Caki2 (cell line): ENCODE measurements around the gene FAM131C. TPM values are rescaled to one million over a fixed set of nuclear protein-coding genes. Genes with fewer than 3 reads are reported as not detected.
"Not testable (repeated sequence)": the region's sequence is repeated elsewhere in the genome, so short reads cannot be mapped to it uniquely, and the experiment has no call there.

Experiments
- DNase-seq: peaks from one replicate; pipeline ENCODE4 v3.0.0-alpha.2; 2015; ENCODE audit warnings: low read depth
- in situ Hi-C: cut with HindIII; loops from 2 replicates; pipeline ENCODE4 v1.10.0; 2016; ENCODE audit warnings: low sequenced_read_pairs, low pct_unique_long_range_greater_than_20kb, mixed read lengths
- total RNA-seq: library from RNA; depleted of rRNA; stranded (reverse); fragments of >200 nt; shearing (Covaris generic); gene quantifications from 2 replicates; pipeline ENCODE4 v1.2.3, GENCODE V29; 2014; ENCODE audit warnings: low replicate concordance

FAM131C gene
- total RNA-seq, 1 experiment from 2014 or later = 2.4 TPM

DNA sequence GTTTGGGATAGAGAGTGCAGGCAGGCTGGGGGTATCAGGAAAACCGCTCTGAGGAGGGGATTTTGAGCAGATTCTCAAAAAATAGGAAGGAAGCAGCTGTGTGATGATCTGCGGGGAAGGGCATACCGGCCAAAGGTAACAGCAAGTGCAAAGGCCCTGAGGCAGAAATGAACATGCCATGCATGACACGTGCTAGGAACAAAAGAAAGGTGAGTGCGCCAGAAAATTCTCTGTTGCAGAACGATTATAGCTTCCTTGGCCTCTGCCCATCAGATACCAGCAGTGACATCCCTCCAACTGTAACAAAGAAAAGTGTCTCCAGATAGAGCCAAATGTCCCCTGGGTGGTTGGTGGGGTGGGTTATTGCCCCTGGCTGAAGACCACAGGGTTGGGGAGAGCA lies 37.0 kb upstream of the FAM131C start:
- DNase-seq = no peak
- in situ Hi-C loops = no loop called here

DNA sequence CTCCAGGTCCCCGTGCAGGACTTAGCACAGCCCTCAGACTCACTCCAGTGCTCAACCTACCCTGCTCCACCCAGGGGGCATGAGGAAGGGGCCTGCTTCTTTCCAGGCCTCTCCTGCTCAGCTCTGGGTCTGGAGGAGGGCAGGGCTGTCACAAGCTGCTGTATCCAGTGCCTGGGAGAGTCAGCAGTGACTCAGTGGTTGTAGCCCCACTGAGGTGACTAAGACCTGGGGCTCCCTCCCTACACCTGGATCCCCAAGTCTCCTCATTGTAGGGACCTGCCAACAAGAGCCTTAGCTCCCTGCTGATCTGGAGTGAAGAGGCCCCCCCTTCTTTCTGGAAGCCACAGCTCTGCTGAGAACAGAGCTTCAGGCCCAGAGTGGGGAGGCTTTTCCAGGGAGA lies 36.1 kb upstream of the FAM131C start:
- no peak for DNase-seq
- in situ Hi-C loops = no loop called here

DNA sequence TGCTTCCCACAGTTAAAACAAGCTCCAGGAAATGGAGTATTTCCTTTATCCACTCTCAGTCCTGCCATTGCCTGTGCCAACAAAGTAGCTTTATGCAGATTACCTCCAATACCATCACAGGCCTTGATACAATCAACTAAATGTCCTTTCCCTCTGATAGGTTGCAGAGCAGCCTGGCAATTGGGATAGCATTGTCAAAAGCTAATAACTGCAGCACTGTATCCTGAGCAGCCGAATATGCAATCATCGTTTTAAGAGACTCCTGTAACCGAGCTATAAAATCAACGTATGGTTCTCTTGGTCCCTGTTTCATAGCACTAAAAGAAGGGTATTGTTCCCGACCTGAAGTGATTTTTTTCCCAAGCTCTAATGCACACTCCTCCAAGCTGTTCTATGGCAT lies 33.6 kb upstream of the FAM131C start:
- DNase-seq, in situ Hi-C loops: not testable (repeated sequence)

DNA sequence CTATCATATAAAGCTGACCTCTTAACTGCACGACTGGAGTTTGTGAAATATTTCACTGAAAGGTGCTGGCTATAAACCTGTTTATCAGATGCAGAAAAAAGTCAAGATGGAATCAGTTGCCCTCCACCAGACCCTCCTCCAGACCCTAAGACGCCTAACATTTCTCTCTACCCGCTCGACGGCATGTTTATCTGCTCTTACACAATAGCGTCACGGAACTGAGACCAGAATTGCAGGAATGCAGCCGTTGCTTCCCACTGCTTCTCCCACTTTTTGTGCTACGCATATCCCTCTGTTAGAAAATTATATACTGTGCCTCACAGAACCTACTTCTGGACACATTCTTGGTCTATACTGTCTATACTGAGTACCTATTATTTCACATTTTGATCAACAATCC lies 28.2 kb upstream of the FAM131C start:
- in situ Hi-C loops = no loop called here
- no peak for DNase-seq

DNA sequence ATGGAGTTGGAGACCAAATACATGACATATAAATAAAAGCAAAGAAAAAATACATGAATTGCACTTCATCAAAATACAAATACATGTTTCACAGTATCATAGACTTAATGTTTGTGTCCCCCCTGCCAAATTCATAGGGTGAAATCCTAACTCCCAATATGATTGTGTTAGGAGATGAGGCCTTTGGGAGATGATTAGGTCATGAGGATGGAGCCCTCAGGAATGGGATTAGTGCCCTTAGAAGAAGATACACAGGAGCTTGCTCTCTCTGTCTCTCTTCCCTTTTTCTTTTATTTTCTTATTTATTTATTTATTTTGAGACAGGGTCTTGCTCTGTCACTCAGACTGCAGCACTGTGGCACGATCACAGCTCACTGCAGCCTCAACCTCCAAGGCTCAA lies 26.0 kb upstream of the FAM131C start:
- in situ Hi-C loops = no loop called here
- no peak for DNase-seq

DNA sequence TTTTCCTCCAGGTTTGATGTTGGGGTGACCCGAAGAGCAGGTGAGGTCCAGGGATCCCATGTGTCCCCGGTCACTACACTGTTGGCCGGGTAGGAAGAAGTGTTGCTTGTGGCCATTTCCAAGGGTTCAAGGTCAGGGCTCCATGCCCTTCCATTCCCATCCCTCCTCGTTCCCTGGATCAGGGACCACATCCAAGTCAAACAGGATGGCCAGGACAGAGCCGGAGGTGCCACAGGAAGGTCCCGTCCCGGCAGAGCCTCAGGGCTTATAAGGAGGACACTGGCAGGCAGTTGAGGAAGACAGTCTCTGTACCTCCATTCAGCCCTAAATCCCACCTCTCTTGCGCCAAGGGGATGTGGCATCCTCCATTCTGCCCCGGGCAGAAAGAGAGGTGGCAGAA lies 22.0 kb upstream of the FAM131C start:
- in situ Hi-C loops = no loop called here
- no peak for DNase-seq

DNA sequence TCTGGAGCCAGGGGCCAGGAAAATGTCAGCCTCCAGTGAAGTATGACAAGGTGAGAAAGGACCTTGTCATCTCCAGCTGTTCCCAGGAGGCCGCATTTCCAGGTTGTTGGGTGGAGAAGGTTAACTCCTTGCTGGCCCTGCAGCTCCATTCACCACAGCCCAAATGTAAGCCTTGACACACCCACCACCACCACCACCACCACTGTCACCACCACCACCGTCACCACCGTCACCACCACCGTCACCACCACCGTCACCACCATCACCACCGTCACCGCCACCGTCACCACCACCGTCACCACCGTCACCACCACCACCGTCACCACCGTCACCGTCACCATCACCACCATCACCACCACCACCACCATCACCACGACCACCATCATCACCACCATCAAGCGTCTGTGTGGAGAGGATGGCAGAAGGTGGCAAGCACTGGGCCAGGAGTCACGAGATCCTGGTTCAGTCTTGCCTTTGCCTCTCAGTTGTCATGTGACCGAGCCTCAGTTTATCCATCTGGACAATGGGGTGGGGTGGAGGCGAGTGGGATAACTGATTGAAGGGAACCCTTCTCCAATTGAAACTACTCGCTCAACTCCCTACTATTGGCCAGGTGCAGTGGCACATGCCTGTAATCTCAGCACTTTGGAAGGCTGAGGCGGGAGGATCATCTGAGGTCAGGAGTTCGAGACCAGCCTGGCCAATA lies 21.2 kb upstream of the FAM131C start:
- no peak for DNase-seq
- in situ Hi-C loops = no loop called here

DNA sequence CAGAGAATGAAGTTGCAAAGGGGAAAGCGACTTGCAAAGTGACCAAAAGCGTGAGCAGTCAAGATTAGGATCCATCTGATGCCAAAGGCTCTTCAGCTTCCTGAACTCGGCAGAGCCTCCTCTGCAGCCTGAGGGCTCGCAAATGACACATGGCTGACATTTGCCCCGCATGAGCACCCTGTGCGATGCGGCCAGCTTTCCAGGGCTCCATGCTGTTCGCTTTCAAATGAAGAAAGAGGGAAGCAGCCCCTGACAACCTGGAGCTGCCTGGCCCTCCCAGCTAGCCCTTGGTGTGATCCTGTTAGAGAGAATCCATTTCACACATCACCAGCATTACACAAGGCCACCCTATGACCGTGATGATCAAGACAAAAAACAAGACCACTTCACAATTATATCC lies 20.2 kb upstream of the FAM131C start:
- DNase-seq = no peak
- in situ Hi-C loops = no loop called here

DNA sequence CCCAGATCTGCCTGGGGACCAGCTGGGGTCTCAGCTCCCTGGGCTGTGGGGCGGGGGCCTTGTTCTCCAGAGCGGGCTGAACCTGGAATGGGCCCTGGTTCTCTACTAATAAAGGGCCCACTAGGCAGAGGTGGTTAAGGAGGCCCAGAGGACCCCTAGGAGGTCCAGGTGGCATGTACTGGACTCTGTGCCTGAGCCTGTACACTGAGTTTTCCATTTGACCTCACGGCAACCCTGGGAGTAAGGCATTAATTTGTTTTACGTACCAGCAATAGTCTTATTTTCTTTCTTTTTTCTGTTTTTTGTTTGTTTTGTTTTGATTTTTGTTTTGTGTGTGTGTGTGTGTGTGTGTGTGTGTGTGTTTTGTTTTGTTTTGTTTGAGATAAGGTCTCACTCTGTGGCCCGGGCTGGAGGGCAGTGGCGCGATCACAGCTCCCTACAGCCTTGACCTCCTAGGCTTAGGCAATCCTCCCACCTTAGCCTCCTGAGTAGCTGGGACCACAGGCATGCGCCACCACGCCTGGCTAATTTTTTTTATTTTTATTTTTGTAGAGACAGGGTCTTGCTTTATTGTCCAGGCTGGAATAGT lies 19.6 kb upstream of the FAM131C start:
- no peak for DNase-seq
- in situ Hi-C loops = no loop called here

DNA sequence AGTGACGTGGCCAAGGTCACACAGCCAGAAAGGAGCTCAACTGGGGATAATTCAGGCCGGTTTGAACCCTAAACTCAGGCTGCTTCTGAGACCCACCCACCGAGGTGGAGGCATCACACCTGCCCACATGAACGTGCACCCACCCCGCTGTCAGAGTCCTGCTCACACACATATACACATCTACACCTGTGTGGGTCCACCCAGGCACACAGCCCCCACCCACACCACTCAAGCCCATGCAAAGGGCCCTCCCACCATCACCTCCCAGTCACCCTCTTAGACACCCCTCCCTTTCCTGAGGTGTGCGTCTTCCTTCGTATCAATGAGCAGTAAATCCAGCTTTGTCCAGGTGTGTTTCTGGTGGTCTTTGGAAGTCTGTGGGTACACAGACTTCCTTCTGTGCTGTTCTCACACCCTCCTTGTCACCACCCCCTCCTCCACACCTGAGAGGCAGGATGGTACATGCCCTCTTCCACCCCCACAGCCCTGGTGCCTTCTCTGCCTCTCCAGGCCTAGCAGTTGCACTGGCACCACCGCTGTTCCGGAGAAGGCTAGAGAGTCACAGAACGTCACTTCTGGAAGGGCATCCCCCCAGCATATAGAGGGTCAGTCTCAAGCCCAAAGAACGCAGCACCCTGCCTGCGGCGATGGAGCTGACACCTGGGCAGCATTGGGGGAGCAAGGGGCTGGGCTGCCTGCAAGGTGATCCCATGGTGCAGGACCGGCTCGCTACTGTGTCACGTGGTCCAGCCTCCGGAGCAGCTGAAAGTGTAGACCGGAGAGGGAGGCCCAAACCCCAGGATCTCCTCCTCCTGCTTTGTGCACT lies 18.9 kb upstream of the FAM131C start:
- in situ Hi-C loops = no loop called here
- no peak for DNase-seq

DNA sequence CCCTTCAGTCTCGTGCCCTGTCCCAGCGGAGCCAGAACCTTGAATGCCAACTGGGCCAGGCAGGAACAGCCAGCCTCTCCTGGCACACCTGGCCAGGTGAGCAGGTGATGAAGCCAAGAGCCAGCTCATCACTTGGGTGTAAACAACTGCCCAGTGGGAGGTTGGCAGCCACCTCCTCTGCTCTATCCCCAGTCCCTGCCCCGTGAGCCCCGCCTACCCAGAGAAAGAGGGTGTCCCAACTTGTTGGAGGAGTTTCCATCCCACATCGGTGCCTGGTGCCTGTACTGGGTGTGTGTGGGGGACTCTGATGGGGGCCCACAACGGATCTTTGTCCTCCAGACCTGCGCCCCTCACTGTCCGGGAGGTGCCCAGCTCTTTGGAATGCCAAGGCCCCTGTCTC lies 17.8 kb upstream of the FAM131C start:
- in situ Hi-C loops = no loop called here
- no peak for DNase-seq

DNA sequence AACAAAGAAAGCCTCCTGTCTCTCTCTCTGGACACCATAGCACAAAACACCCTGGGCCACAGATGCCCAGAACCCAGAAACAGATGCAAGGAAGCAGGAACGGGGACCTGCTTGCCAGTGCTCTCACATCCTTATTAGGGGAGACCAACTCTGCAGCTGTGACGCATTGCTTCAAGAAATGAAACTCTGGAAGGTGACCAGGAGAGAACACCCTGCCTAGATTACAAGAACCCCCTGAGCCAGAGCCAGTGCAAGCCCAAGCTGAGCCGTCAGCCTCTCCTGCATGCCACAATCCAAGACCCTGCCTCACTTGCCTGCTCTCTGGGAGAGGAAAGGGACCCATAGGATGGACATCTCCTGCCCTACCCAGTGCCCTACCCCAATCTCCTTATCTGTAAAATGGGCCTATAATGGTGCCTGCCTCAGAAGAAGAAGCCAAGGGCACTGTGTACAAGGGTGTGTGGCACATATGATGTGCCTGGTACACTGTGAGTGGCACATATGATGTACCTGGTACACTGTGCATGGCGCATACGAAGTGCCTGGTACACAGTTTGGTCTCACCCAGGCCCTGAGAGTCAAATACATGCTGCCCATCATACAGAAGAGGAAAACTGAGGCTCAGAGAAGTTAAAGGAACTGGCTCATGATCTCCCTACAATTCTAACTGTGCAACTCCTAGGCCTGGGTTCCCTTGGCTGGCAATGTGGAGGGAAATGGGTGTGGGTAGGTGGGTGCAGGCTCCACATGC lies 16.8 kb upstream of the FAM131C start:
- DNase-seq = no peak
- in situ Hi-C loops = no loop called here

DNA sequence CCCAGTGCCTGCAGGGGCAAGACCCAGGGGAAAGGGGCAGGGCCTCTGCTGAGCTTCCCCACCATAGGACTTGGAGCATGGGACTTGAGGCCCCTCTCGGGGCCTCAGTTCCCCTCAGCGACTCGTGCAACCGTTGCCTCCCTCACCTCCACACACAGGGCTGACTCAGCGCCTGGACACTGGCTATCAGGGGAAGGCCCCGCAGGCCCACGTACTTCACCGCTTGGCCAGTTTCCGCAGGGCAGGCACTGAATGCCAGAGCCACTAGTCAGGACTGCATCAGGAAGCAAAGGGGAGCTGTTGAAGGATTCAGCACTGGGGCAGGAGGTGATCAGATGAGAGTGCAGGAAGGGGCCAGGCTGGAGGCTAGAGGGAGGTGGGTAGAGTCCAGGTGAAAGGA lies 15.5 kb upstream of the FAM131C start:
- DNase-seq = peak; percentile 70

DNA sequence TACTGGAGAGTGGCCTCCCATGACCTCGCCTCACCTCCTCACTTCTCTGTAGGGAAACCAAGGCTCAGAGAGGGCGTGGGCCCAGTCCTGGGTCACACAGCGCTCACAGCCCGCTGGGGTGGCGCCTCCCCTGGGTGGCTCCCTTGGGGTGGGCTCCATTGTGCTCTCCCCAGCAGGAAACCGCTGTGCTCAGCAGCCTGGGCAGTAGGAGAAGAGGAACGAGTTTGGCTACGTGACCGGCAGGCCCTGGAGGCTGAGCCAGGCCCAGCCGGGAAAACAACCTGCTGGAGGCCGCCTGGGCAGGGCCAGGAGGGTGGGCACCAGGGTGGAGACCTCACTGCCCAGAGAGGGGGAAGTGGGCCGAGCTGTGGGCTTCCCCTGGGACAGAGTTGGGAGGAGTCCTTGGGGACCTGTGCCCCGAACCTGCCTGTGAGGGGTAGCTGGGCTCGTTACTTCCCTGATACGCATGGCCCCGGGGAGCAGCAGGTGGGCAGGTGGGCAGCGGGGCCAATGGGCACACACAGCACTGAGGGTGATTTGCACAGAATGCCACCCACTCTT lies 15.0 kb upstream of the FAM131C start:
- in situ Hi-C loops = no loop called here

More for the DNA sequence above, 15.5 kb upstream of the FAM131C start:
- in situ Hi-C loops = no loop called here

DNA sequence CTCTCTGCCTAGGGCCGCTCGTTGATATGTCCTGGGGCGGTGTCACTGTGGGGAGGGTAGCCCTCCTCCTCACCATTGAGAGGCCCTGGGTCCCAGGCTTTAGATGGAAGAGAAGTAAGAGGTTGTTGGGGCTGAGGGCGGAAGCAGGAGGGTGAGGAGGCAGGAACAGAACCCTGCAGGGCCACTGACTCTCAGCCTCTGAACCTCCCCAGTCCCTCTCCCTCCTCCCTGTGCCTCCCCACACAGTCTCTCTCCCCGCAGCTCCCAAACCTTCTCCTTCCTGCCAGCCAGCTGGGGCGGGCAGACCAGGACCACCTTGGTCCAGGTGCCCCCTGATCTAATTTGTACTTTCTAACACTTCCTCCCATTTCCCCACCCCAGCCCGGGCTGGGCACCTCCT lies 14.3 kb upstream of the FAM131C start:
- in situ Hi-C loops = no loop called here
- DNase-seq = no peak

More for the DNA sequence above, 15.0 kb upstream of the FAM131C start:
- no peak for DNase-seq

DNA sequence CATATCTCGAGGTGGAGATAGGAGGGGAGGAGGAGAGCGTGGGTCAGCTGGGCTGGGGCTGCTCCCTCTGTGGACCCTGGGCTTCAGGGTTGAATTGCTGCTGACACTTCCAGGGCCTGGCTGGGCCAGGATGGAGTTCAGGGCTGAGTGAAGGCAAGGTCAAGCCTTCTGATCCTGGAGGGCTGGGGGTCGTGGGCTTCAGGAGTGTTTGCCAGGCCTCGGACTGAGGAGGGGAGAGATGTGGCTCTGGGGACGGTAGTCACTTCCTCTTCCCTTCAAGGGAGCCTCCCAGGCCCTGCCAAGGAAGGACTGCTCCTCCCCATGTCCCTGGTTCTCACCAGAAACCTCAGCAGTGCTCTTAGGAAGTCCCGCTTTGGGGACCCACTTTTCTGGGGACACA lies 12.1 kb upstream of the FAM131C start:
- in situ Hi-C loops = no loop called here
- DNase-seq = no peak

DNA sequence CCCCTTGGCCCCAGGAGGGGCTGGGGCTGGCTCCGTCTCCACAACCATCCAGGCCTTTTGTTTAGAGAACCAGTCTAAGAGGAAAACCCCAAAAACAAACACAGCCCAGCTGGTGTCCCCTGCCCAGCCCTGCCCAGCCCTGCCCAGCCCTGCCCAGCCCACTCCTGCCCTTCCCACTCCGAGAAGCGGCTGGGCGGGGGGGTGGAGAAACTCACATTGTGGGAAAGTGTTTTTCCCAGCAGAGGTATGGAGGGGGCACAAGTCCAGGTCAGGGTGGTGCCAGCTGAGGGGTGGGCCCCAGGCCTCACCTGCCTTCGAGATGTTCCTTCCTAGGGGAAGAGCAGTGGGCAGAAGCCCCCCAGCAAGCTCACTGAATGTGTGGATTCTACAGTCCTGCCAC lies 10.0 kb upstream of the FAM131C start:
- in situ Hi-C loops = no loop called here
- no peak for DNase-seq

DNA sequence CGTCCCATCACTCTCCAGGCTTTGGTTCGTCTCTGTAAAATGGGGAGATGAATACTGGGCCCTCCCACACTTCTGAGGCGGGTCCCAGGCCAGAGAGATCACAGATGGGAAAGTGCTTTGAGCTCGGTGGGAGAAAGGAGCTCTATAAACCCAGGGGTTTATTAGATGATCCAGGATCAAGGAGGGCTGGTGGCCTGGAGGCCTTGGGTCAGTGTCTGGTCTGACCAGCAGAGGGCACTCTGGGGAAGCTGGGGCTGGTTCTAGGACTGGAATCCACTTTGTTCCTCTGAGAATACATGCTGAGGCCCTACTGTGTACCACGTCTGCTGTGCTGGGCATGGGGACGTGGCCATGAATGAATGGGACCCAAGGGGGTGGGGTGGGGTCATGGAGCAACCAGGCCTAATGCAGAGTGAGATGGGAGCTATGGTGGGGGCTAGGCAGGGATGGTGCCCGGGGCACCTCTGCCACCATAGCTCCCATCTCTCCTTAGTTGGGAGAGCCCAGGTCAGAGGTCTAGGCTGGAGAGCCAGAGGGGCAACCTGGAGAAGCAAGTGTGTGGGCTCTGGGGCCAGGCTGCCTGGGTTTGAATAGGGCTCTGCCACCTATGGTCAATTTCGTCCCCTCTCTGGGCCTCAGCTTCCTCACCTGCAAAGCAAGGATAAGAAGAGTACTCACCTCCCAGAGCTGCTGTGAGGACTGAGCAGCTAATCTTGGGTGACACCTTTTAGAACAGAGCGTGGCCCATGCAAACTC lies 9.0 kb upstream of the FAM131C start:
- in situ Hi-C loops = no loop called here

More for the DNA sequence above, 9.0 kb upstream of the FAM131C start:
- peak; percentile 32 for DNase-seq
